GM04503 (cell line): ENCODE data around the gene RAB5B.
"Not testable (repeated sequence)": the region's sequence is repeated elsewhere in the genome, so short reads cannot be mapped to it uniquely, and the experiment has no call there.

Source experiments
- DNase-seq: peaks from one replicate; pipeline ENCODE4 v3.0.0-alpha.2; 2012; ENCODE audit warnings: low read depth

RAB5B gene

GRCh38 chr12:55940065-55940732 lies 33.7 kb upstream of the RAB5B start:
- DNase-seq: peak; percentile 40

GRCh38 chr12:55942055-55942454 lies 31.8 kb upstream of the RAB5B start:
- no peak for DNase-seq

GRCh38 chr12:55942577-55943136 lies 31.2 kb upstream of the RAB5B start:
- DNase-seq: no peak

GRCh38 chr12:55946553-55946952 lies 27.3 kb upstream of the RAB5B start:
- no peak for DNase-seq

GRCh38 chr12:55955344-55955743 lies 18.5 kb upstream of the RAB5B start:
- no peak for DNase-seq

GRCh38 chr12:55955800-55956508 lies 17.9 kb upstream of the RAB5B start:
- no peak for DNase-seq

GRCh38 chr12:55957106-55957859 lies 16.6 kb upstream of the RAB5B start:
- no peak for DNase-seq

- no peak for DNase-seq
Measured at GRCh38 chr12:55963760-55964159, 10.1 kb upstream of the RAB5B start.

- DNase-seq: no peak
Measured at GRCh38 chr12:55965240-55965639, 8.6 kb upstream of the RAB5B start.

GRCh38 chr12:55965941-55966407 lies 7.9 kb upstream of the RAB5B start, which contains the start of gene PMEL:
PMEL (minus strand) TSS chr12:55966042; CDS start chr12:55966011, 31 bp downstream.
- no peak for DNase-seq

- no peak for DNase-seq
Measured at GRCh38 chr12:55966408-55967281, 7.2 kb upstream of the RAB5B start, which contains the start of gene CDK2. CDK2 (plus strand) TSS chr12:55966830; CDS start chr12:55967009, 179 bp downstream.

- DNase-seq: no peak
Measured at GRCh38 chr12:55969356-55969755, 4.5 kb upstream of the RAB5B start.

- DNase-seq: no peak
Measured at GRCh38 chr12:55970775-55971174, 3.1 kb upstream of the RAB5B start.

- peak; percentile 51 for DNase-seq
Measured at GRCh38 chr12:55972042-55972441, 1.8 kb upstream of the RAB5B start.

GRCh38 chr12:55972456-55972855 lies 1.4 kb upstream of the RAB5B start:
- no peak for DNase-seq

- DNase-seq: no peak
Measured at GRCh38 chr12:55972911-55973598, 823 bp upstream of the RAB5B start.

- DNase-seq: no peak
Measured at GRCh38 chr12:55974308-55974730, 441 bp downstream of the RAB5B start.

GRCh38 chr12:55978393-55978792 lies 4.5 kb downstream of the RAB5B start:
- DNase-seq: no peak

- DNase-seq: no peak
Measured at GRCh38 chr12:55979069-55979468, 5.2 kb downstream of the RAB5B start.

- not testable (repeated sequence) for DNase-seq
Measured at GRCh38 chr12:55981882-55982281, 8.0 kb downstream of the RAB5B start.
